MG63 (cell line): ENCODE data around the gene GRIN2A. TPM values are rescaled to one million over a fixed set of nuclear protein-coding genes. Genes with fewer than 3 reads are reported as not detected.

Source experiments
- DNase-seq: peaks from one replicate; pipeline ENCODE4 v3.0.0-alpha.2; 2020
- H3K27me3 ChIP-seq: fragments of 250-450 bp; sonication (Bioruptor Pico); 2 replicates; pipeline ENCODE4 v1.5.1; 2020; ENCODE audit warnings: mild to moderate bottlenecking, moderate library complexity
- H3K36me3 ChIP-seq: fragments of 250-450 bp; sonication (Bioruptor Pico); 2 replicates; pipeline ENCODE4 v1.5.1; 2020; ENCODE audit warnings: mild to moderate bottlenecking, moderate library complexity
- H3K4me3 ChIP-seq: fragments of 250-450 bp; sonication (Bioruptor Pico); 2 replicates; pipeline ENCODE4 v1.5.1; 2020; ENCODE audit warnings: mild to moderate bottlenecking, moderate library complexity
- H3K9me3 ChIP-seq: fragments of 250-450 bp; sonication (Bioruptor Pico); 2 replicates; pipeline ENCODE4 v1.5.1; 2020; ENCODE audit warnings: mild to moderate bottlenecking, moderate library complexity
- total RNA-seq: library from RNA; depleted of rRNA; stranded (reverse); fragments of >200 nt; shearing (Covaris generic); gene quantifications from 2 replicates; pipeline ENCODE4 v1.2.3, GENCODE V29; 2014; ENCODE audit warnings: low replicate concordance

Gene GRIN2A
- total RNA-seq, 1 experiment from 2014 or later, result not detected

DNA sequence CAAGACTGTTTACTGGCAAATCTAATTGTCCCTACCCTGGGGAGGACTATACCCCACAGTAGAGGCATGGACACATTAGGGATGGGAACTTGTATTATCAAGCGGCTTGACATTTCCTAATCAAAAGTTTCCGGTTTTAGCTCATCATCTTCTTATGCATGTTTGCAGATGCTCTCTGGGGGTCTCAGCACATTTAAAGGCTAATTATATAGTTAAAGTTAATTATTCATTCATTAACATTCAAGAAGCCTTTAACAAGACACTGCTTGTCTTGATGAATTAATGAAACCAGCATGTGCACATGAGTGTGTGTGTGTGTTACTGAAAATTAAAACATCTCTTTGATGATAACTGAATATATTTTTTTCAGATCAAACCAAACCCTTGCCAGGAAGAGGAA lies 377.1 kb downstream of the GRIN2A start:
- no peaks in the 10 kb centered on the region for H3K36me3 ChIP-seq
- H3K27me3 ChIP-seq, result no peaks in the 10 kb centered on the region
- no peak overlapping the region for H3K4me3 ChIP-seq
- DNase-seq, result no peak
- H3K9me3 ChIP-seq, result no peaks in the 10 kb centered on the region

DNA sequence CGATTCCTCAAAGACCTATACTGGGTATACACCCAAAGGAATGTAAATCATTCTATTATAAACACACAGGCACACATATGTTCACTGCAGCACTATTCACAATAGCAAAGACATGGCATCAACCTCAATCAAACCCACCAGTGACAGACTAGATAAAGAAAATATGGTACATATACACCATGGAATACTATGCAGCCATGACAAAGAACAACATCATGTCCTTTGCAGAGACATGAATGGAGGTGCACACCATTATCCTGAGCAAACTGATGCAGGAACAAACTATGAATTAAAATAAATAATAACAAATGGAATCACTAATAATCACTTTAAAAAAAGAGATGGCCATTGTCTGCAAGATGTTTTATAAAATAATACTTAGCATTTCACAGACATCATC lies 380.1 kb downstream of the GRIN2A start:
- DNase-seq, result no peak
- H3K4me3 ChIP-seq, result no peak overlapping the region

DNA sequence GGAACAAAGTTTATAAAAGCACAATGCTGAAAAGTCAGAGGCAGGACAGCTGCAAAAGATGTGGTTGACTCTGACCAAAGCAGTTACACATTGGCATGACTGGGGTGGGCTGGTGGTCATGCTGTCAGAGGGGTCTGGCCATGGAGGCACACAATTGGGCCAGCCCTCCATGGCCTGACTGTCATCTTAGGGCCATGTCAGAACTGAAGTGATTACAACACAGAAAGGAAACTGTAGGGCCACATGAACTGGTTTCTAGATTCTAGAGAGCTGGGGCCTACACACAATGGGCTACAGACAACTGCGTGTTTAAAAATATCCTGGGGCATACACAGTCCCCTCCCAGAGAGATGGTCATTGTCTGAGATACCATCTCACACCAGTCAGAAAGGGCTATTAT lies 380.6 kb downstream of the GRIN2A start:
- DNase-seq, result no peak
- Histone ChIP-seq H3K36me3 (no peaks in the 10 kb centered on the region), H3K9me3 (no peaks in the 10 kb centered on the region), H3K4me3 (no peak overlapping the region), H3K27me3 (no peaks in the 10 kb centered on the region)

More for the DNA sequence above, 380.1 kb downstream of the GRIN2A start:
- no peaks in the 10 kb centered on the region for H3K27me3 ChIP-seq
- H3K9me3 ChIP-seq, result no peaks in the 10 kb centered on the region
- no peaks in the 10 kb centered on the region for H3K36me3 ChIP-seq

DNA sequence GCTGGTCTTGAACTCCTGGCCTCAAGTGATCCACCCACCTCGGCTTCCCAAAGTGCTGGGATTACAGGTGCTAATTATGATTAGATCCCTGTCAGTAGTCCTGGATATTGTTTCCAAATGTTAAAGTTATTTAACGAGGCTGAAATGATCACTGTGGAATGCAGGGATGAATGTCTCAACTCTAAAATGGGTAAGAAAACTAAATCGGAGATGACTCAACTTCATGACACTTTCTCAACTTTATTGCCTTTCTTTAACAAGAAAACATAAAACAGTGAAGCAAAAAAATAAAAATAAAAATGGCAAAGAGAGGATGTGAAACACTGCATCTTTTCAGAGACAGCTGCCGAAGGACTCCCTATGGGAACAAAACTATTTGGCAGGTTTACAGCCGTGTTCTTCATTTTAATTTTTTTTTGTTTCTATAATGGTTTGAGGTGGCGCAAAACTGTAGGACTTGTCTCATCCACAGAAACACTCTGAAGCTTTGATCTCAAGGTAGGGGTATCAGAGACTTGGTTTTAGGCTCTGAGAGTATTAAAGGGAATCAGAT lies 382.0 kb downstream of the GRIN2A start:
- Histone ChIP-seq H3K9me3 (no peaks in the 10 kb centered on the region), H3K27me3 (no peaks in the 10 kb centered on the region), H3K4me3 (no peak overlapping the region), H3K36me3 (no peaks in the 10 kb centered on the region)
- no peak for DNase-seq

DNA sequence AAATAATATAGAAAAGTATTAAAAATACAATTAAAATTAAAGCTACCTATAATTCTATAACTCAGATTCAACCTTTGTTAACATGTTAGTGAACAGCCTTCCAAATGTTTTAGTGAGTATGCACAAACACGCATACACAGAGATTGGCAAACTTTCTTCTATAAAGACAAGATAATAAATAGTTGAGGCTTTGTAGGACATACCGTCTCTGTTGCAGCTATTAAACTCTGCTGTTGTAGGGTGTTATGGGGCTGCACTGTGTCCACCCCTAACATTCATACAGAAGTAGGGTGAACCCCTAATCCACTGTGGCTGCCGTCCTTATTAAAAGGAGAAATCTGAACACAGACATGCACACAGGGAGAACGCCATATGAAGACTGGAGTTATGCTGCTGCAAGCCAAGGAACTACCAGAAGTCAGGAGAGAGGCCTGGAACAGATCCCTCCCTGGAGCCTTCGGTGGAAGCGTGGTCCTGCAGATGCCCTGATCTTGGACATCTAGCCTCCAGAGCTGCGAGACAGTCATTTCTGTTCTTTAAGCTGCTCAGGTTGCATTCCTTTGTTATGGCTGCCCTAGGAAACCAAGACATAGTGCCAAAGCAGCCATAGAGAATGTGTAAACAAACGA lies 383.2 kb downstream of the GRIN2A start:
- Histone ChIP-seq H3K36me3 (no peaks in the 10 kb centered on the region), H3K9me3 (no peaks in the 10 kb centered on the region), H3K4me3 (no peak overlapping the region), H3K27me3 (no peaks in the 10 kb centered on the region)
- DNase-seq, result no peak

DNA sequence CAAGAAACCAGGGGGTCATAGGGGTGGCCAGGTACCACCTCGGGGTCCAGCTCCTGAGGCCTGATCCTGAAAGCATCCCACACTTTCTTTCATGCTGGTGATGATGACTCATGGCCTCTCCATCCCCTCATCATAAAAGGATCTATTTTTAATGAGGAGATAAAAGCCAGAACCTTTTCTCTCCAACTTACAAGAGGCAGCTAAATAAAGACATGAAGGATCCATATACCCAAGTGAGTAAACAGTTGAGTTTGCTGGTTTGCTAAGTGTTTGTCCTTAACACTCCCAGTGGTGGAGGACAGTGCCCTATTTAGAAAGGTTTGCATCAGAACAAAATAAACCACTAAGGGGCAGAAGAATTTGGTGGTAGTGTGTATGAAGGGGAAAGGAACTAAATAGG lies 383.8 kb downstream of the GRIN2A start:
- Histone ChIP-seq H3K9me3 (no peaks in the 10 kb centered on the region), H3K27me3 (no peaks in the 10 kb centered on the region), H3K36me3 (no peaks in the 10 kb centered on the region), H3K4me3 (no peak overlapping the region)
- DNase-seq, result no peak

DNA sequence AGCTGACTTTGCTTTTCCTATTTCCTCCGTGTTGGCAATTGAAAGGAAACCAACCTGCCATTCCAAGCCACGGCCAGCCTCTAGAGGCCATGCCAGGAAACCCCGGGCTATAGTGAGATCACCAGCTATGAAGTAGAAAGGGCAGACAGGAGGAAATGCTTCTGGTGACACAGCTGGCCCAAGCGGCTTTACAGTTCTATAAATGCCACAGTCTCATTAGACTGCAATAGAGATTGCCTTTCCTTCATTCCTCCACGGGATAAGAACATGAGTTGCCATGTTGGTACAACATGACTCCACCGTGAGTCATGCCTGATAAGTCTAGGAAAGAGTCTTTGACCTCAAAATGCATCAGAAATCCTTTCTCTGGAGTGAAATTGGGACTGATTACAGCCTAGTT lies 384.9 kb downstream of the GRIN2A start:
- peak; percentile 43 for DNase-seq
- no peaks in the 10 kb centered on the region for H3K36me3 ChIP-seq
- H3K27me3 ChIP-seq, result no peaks in the 10 kb centered on the region
- no peaks in the 10 kb centered on the region for H3K9me3 ChIP-seq
- H3K4me3 ChIP-seq, result no peak overlapping the region

DNA sequence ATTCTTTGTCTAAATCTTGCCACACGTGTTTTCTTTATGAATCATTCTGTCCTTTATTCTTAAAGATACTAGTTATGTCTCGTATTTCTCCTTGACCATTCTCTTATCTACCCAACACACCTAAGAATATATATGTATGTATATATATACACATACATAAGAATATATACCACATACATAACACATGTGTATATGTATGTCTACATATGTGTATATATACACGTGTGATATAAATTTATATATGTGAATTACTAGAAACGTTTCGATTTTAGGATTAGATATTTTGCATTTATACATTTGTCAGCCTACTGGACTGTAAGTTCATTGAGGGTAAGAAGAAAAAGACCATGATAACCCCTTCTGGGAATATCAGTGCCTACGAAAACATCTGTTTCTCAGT lies 388.6 kb downstream of the GRIN2A start:
- Histone ChIP-seq H3K9me3 (no peaks in the 10 kb centered on the region), H3K4me3 (no peak overlapping the region), H3K36me3 (no peaks in the 10 kb centered on the region), H3K27me3 (no peaks in the 10 kb centered on the region)
- no peak for DNase-seq

DNA sequence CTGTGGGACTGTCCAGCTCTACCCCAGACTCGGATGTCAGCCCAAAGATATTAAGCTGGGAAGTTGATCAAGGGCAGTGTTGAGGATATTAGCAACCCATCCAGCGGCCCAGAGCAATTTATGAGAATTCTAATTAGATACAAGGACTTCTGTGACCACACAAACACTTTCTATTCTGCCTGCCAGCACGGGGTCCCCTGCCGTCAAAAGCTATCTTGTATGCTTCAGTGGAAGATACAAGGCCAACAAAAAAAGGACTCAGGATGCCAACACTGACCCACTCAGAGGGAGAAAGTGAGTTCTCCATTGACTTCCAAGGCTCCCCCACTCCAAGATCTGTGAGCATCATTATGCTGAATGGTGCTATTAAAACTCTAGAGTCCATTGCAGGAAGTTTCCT lies 390.7 kb downstream of the GRIN2A start:
- Histone ChIP-seq H3K9me3 (no peaks in the 10 kb centered on the region), H3K27me3 (no peaks in the 10 kb centered on the region), H3K36me3 (no peaks in the 10 kb centered on the region), H3K4me3 (no peak overlapping the region)
- no peak for DNase-seq

DNA sequence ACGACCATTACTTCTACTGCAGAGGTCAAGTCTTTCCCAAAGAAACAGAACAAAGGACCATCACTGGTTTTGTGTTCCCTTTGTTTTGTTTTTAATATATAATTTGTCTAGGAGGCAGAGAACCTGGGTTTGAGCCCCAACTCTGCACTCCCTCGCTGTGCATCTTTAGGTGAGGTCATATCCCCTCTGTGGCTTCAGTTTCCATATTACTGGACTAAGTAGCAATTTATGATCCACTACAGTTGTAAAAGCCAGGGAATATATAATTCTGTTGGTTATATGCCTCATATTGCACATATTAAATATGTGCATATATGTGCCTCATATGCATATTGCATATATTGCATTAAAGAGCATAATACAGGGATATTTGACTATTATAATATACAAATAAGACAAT lies 392.0 kb downstream of the GRIN2A start:
- DNase-seq, result no peak
- Histone ChIP-seq H3K9me3 (no peaks in the 10 kb centered on the region), H3K27me3 (no peaks in the 10 kb centered on the region), H3K4me3 (no peak overlapping the region), H3K36me3 (no peaks in the 10 kb centered on the region)

DNA sequence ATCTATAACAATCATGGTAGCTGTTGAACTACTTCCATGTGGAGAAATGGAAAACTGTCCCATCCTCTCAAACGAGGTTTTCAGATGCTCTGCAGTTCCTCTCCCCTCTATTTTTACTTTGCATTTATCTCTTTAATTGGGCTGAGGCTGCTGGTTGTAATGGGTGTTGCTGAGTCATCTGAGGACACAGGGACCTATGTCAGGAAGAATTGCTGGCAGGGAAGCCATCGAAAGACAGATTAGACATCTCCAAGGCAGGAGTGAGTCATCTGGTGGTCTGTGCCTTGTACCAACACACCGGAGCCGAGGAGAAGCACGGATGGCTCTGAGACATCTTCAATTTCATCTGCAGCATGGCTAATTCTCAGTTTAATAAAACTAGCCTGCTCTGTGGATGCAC lies 394.5 kb downstream of the GRIN2A start:
- H3K27me3 ChIP-seq, result no peaks in the 10 kb centered on the region
- H3K4me3 ChIP-seq, result no peak overlapping the region
- no peaks in the 10 kb centered on the region for H3K9me3 ChIP-seq
- no peaks in the 10 kb centered on the region for H3K36me3 ChIP-seq
- peak; percentile 4 for DNase-seq

DNA sequence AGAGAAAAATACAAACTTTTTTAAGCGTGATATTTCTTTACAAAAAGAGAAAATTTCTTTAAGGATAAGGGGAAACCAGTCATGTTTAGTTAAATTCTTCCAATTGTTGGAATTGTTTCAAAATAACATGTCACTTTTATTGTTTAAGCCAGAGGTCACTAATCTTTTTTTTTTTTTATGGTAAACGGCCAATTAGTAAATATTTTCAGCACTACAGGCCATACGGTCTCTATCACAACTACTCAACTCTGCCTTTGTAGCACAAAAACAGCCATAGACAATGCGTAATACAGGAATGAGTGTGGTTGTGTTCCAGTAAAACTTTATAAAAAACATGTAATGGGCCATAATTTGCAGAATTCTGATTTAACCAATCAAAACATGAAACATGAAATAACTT lies 401.4 kb downstream of the GRIN2A start:
- no peaks in the 10 kb centered on the region for H3K36me3 ChIP-seq
- no peaks in the 10 kb centered on the region for H3K9me3 ChIP-seq
- DNase-seq, result no peak
- no peak overlapping the region for H3K4me3 ChIP-seq
- H3K27me3 ChIP-seq, result peaks cover 3% of the 10 kb centered on the region; the same call in 1 of the 2 replicates

DNA sequence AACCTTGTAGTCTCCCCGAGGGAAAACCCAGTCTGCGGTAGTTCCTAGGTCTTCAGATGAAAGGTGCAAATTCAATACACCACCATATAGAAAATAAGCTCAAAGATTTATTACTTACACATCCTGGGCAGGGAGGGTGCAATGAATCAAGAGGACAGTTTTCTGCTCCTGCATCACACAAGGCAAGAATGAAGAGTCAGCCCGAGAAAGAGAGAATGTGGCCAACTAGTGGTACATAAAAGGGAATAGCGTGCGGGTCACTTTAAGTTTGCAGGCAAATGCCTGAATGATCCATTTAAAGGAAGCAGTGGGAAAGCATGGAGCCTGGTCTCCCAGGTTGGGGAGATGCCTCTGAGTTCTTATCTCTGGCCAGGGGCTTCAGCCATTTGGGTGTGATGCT lies 403.4 kb downstream of the GRIN2A start:
- no peaks in the 10 kb centered on the region for H3K9me3 ChIP-seq
- peaks cover 3% of the 10 kb centered on the region; the same call in 1 of the 2 replicates for H3K27me3 ChIP-seq
- H3K4me3 ChIP-seq, result no peak overlapping the region
- DNase-seq, result no peak
- H3K36me3 ChIP-seq, result no peaks in the 10 kb centered on the region

DNA sequence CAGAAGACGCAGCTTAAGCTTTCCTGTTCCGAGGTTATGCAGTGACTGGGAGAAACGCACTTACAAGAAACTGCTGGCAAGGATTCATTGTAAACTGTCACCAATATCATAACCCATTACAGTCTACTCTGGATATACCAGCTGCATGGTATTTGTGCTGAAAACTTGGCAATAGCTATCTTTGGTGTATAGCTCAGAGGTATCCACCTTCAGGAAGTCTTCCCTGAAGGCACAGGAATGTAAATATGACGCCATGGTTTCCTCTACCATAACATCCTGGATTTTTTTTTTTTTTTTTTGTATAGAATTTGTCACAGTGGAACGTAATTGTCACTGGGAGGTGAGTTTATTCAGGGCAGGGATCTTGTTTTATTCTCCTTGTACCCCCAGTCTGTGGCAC lies 406.2 kb downstream of the GRIN2A start:
- H3K36me3 ChIP-seq, result no peaks in the 10 kb centered on the region
- H3K4me3 ChIP-seq, result no peak overlapping the region
- H3K27me3 ChIP-seq, result peaks cover 3% of the 10 kb centered on the region; the same call in 1 of the 2 replicates
- H3K9me3 ChIP-seq, result no peaks in the 10 kb centered on the region
- DNase-seq, result no peak

DNA sequence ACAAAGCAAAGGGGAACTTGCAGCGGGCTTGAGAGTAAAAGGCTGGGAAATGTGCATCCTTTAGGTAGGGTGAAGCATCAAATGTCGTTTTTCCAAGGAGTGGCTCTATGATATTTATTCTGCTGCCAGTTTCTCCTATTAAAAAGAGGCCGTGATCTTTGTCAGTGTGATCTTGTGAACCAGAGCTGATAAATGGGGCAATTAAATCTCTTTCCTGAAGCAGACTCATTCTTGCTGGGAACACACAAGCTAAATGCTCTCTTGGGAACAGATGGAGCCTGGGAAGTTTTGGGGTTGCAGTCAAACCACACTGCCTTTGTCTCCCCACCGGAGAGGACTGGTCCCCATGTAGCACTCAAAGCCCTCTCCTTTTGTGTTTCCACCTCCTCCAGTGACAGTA lies 408.9 kb downstream of the GRIN2A start:
- no peaks in the 10 kb centered on the region for H3K27me3 ChIP-seq

DNA sequence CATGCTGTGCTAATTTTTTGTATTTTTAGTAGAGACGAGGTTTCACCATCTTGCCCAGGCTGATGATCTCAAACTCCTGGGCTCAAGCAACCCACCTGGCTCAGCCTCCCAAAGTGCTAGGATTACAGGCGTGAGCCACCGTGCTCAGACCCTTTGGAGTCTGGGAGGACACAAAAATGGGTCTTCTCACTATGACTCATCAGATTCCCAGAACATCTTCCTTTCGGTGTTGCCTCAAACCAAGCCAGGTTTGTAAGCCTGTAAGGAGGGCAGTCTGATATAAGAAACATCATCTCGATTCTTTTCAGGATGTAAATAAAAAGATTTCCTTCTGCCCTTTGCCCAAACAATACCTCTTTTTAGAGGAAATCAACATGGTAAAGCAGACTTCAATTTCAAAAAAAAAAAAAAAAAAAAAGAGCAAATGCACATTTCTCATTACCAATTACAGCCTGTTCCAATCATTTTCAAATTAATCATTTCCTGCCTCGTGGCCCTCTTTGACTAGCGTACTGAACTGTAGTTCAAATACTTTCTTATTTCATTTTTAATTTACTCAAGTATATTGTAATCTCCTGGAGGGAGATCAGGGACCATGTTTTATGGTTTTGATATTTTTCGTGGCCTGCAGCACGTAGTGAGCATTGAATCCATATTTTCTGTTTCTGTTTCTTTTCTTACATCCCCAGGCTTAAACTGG lies 409.6 kb downstream of the GRIN2A start:
- Histone ChIP-seq H3K36me3 (no peaks in the 10 kb centered on the region), H3K27me3 (no peaks in the 10 kb centered on the region), H3K9me3 (no peaks in the 10 kb centered on the region), H3K4me3 (no peak overlapping the region)
- no peak for DNase-seq

More for the DNA sequence above, 408.9 kb downstream of the GRIN2A start:
- Histone ChIP-seq H3K4me3 (no peak overlapping the region), H3K36me3 (no peaks in the 10 kb centered on the region), H3K9me3 (no peaks in the 10 kb centered on the region)
- DNase-seq, result no peak

DNA sequence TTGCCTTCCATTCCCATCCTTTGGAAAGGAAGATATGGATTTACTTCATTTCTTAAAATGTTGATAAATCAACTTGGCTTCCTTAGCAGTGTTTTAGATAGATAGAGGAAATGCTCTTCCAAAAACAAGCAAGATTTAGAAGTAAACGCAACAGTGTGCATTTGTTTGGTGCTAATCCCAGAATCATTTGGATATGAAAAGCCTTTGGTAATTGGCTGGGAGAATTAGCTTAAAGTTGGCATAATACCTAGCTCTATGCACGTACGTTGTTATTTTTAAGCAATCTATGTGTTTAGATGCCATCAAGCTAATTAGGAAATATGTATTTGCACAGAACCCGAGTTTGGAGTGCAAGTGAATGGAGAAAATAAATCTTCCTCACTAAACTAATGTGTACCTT lies 415.3 kb downstream of the GRIN2A start:
- DNase-seq, result no peak
- Histone ChIP-seq H3K27me3 (no peaks in the 10 kb centered on the region; the same call in 1 of the 2 replicates), H3K9me3 (no peaks in the 10 kb centered on the region), H3K36me3 (no peaks in the 10 kb centered on the region), H3K4me3 (no peak overlapping the region)

DNA sequence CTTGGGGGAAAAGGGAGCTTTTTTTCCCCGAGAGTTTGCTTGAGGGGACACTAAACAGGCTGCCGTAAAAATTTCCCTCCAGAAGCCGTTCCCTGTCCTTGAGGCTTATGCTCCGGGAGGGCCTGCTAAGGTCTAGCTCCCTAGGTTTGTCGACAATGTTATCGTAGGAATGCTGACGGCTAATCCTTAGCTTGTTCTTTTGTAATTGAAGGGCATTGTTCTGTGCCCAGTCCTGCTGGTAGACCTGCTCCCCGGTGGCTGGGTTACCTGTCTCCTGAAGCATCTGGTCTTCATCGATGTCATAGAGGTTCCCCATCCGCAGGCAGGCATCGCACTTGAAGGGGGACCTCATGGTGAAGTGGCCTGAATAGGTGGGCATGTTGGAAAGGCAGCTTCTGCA lies 418.7 kb downstream of the GRIN2A start:
- no peaks in the 10 kb centered on the region for H3K36me3 ChIP-seq
- H3K9me3 ChIP-seq, result no peaks in the 10 kb centered on the region
- no peaks in the 10 kb centered on the region; the same call in 1 of the 2 replicates for H3K27me3 ChIP-seq
- DNase-seq, result no peak
- no peak overlapping the region for H3K4me3 ChIP-seq
